Liver (tissue), 2 donors: Measurements from ENCODE around the gene MPST.

Source experiments
- FOXA1 ChIP-seq: IDR thresholded peaks from 2 replicates; pipeline ENCODE4 v1.6.1; 2016; ENCODE audit warnings: antibody characterized with exemption
- TF ChIP-seq, protein P1 (sequence below): fragments of 150-350 bp; IDR thresholded peaks from 2 replicates; pipeline ENCODE4 v1.5.1; 2017; ENCODE audit warnings: improper control_type of control experiment, low read depth, low read length; ENCODE audit not compliant: missing input control
- TF ChIP-seq, protein P2 (sequence below): IDR thresholded peaks from 2 replicates; pipeline ENCODE4 v1.6.1; 2016; ENCODE audit warnings: antibody characterized with exemption
- donor health status: healthy.

DNA sequence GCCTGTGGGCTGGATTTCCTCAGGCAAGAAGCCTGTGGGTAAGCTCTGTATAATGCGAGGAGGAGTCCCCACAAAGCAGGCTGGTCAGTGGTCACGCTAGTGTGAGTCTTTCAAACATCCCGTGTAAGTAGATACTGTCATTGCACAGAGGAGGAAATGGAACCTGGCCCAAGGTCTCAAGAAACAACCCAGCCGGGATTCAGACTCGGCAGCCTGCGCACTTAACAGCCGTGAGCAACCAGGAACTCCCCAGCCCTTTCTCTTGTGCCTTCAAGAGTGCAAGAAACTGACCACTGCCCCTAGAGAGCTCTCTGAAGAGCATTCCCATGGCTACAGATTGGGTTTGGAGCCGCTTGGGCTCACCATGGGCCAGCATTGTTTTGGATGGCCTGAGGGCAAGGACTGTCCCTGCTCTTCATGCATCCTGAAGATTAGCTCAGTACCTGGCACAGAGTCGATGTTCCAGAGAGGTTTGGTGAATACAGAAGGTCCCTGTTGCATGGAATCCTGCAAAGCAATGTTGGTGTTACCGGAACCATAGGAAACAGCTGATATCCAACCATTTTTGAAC lies 6.0 kb downstream of the MPST start:
- TF ChIP-seq, protein P1, sequence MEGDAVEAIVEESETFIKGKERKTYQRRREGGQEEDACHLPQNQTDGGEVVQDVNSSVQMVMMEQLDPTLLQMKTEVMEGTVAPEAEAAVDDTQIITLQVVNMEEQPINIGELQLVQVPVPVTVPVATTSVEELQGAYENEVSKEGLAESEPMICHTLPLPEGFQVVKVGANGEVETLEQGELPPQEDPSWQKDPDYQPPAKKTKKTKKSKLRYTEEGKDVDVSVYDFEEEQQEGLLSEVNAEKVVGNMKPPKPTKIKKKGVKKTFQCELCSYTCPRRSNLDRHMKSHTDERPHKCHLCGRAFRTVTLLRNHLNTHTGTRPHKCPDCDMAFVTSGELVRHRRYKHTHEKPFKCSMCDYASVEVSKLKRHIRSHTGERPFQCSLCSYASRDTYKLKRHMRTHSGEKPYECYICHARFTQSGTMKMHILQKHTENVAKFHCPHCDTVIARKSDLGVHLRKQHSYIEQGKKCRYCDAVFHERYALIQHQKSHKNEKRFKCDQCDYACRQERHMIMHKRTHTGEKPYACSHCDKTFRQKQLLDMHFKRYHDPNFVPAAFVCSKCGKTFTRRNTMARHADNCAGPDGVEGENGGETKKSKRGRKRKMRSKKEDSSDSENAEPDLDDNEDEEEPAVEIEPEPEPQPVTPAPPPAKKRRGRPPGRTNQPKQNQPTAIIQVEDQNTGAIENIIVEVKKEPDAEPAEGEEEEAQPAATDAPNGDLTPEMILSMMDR: no peak
- TF ChIP-seq, protein P2, sequence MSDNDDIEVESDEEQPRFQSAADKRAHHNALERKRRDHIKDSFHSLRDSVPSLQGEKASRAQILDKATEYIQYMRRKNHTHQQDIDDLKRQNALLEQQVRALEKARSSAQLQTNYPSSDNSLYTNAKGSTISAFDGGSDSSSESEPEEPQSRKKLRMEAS: no peak
- no peak for TF ChIP-seq FOXA1
